ENCODE results near the gene PGP.

The PGP gene

GRCh38 chr16:2236337-2237101 is 21.9 kb upstream of the PGP start, which contains the start of gene DNASE1L2:
Gene DNASE1L2 (plus strand): TSS chr16:2236444. CDS start chr16:2236817, 373 bp downstream.
- no peak for DNase-seq

GRCh38 chr16:2235695-2236336 is 21.2 kb upstream of the PGP start:
- DNase-seq = peak; percentile 84

- no peak for DNase-seq
Measured at GRCh38 chr16:2235234-2235651, 20.6 kb upstream of the PGP start.

GRCh38 chr16:2234813-2235170 is 20.2 kb upstream of the PGP start:
- DNase-seq = no peak

GRCh38 chr16:2233872-2234812 is 19.5 kb upstream of the PGP start:
- peak; percentile 61 for DNase-seq

GRCh38 chr16:2233046-2233775 is 18.6 kb upstream of the PGP start:
- no peak for DNase-seq

- no peak for DNase-seq
Measured at GRCh38 chr16:2232094-2232990, 17.7 kb upstream of the PGP start.

GRCh38 chr16:2231016-2231931 is 16.6 kb upstream of the PGP start:
- DNase-seq = no peak

- no peak for DNase-seq
Measured at GRCh38 chr16:2230376-2230775, 15.7 kb upstream of the PGP start.

GRCh38 chr16:2229632-2230250 is 15.1 kb upstream of the PGP start:
- DNase-seq = no peak

- DNase-seq = no peak
Measured at GRCh38 chr16:2229091-2229490, 14.5 kb upstream of the PGP start.

- no peak for DNase-seq
Measured at GRCh38 chr16:2228161-2228824, 13.7 kb upstream of the PGP start.

GRCh38 chr16:2226918-2227317 is 12.3 kb upstream of the PGP start:
- no peak for DNase-seq

- no peak for DNase-seq
Measured at GRCh38 chr16:2226245-2226793, 11.7 kb upstream of the PGP start.

- peak; percentile 24 for DNase-seq
Measured at GRCh38 chr16:2223942-2224486, 9.4 kb upstream of the PGP start.

- DNase-seq = peak; percentile 100
Measured at GRCh38 chr16:2223221-2223941, 8.7 kb upstream of the PGP start, which contains the start of gene E4F1. Gene E4F1 (plus strand): TSS chr16:2223591. CDS start chr16:2223614, 23 bp downstream.

- no peak for DNase-seq
Measured at GRCh38 chr16:2216330-2216729, 1.7 kb upstream of the PGP start.

Data from COR-L47 (cell line).